Measurements from ENCODE around the gene ZNF362. TPM values are rescaled to one million over a fixed set of nuclear protein-coding genes. Genes with fewer than 3 reads are reported as not detected.

The ZNF362 gene
- total RNA-seq, 1 donor, result 13.4 TPM

DNA sequence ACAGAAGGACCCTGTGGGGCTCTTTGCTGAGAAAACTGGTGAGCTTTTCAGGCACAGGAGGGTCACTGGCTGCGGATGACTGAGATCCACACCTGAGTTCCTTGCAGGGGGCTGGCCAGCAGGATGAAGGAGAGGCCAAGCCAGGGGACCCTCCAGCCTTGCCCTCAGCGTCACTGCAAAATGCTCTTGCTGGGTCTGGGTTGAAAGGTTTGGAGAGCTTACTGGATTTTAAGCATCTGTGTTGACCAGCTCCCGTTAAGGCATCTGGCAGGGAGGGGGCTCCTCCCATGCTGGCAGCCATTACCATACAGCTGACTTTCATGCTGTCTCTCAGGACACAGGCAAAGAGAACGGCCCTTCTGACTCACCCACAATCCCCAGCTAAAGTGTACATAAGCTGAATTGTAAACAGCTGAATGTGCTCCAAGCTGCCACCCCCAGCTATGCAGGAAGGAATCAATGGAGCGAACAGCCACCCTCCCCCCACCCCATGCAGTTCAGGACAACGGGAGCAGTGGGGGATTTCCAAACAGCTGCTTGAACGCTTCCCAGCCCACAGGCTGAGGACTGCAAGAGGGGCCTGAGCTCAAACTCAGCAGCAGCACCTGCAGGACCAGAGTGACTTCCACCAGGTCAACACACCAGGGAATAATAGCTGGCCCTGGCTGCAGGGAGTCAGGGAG, 85.9 kb downstream of the ZNF362 start:
- DNase-seq (ENCODE audit: insufficient read length, low spot score, missing footprints), result peak; percentile 89
- Histone ChIP-seq H3K27ac (ENCODE audit: low read depth, low read length) (peak overlapping the region; percentile 96), H2AFZ (ENCODE audit: low read length) (no peak overlapping the region), H3K9me3 (ENCODE audit: low read depth, low read length) (no peaks in the 10 kb centered on the region), H3K4me3 (ENCODE audit: insufficient read depth, low read length) (peak overlapping the region; percentile 38), H3K4me2 (ENCODE audit: insufficient read depth, low read length) (peak overlapping the region; percentile 53), H3K27me3 (ENCODE audit: insufficient read depth, low read length) (no peaks in the 10 kb centered on the region), H3K4me1 (ENCODE audit: insufficient read depth, low read length) (peaks cover 99% of the 10 kb centered on the region), H3K36me3 (ENCODE audit: insufficient read depth, low read length) (peaks cover 38% of the 10 kb centered on the region), H3K79me2 (ENCODE audit: insufficient read depth, low read length) (peaks cover 100% of the 10 kb centered on the region), H4K20me1 (ENCODE audit: insufficient read depth, low read length) (peaks cover 69% of the 10 kb centered on the region)
- TF ChIP-seq, protein P1, sequence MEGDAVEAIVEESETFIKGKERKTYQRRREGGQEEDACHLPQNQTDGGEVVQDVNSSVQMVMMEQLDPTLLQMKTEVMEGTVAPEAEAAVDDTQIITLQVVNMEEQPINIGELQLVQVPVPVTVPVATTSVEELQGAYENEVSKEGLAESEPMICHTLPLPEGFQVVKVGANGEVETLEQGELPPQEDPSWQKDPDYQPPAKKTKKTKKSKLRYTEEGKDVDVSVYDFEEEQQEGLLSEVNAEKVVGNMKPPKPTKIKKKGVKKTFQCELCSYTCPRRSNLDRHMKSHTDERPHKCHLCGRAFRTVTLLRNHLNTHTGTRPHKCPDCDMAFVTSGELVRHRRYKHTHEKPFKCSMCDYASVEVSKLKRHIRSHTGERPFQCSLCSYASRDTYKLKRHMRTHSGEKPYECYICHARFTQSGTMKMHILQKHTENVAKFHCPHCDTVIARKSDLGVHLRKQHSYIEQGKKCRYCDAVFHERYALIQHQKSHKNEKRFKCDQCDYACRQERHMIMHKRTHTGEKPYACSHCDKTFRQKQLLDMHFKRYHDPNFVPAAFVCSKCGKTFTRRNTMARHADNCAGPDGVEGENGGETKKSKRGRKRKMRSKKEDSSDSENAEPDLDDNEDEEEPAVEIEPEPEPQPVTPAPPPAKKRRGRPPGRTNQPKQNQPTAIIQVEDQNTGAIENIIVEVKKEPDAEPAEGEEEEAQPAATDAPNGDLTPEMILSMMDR (IDR thresholded peaks at IDR 0.05; ENCODE audit: extremely low read depth, low read depth, low read length), result no peak

DNA sequence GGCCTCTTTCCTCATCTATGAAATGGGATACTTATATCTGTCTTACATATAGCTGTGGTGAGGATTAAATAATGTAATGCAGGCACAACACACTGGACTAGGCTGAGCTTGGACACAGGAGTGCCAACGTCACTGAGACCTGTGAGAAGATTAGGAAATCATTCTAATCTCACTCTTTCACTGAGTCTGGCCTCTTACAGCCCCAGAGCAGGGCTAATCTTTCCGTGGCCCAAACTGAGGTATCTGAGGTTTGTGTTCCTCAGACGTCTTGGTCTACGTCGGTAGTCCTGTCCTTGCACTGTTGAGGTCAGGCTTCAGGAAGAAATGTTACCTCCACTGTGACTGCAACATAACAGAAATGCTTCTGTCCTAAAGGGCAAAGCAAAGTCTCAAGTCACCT, 87.2 kb downstream of the ZNF362 start:
- TF ChIP-seq, protein P1 (IDR thresholded peaks at IDR 0.05; ENCODE audit: extremely low read depth, low read depth, low read length), result no peak
- Histone ChIP-seq H4K20me1 (ENCODE audit: insufficient read depth, low read length) (peaks cover 59% of the 10 kb centered on the region), H3K4me1 (ENCODE audit: insufficient read depth, low read length) (peaks cover 95% of the 10 kb centered on the region), H2AFZ (ENCODE audit: low read length) (no peak overlapping the region), H3K4me2 (ENCODE audit: insufficient read depth, low read length) (no peak overlapping the region), H3K36me3 (ENCODE audit: insufficient read depth, low read length) (peaks cover 39% of the 10 kb centered on the region), H3K27me3 (ENCODE audit: insufficient read depth, low read length) (no peaks in the 10 kb centered on the region), H3K9me3 (ENCODE audit: low read depth, low read length) (no peaks in the 10 kb centered on the region), H3K79me2 (ENCODE audit: insufficient read depth, low read length) (peaks cover 100% of the 10 kb centered on the region), H3K27ac (ENCODE audit: low read depth, low read length) (peak overlapping the region; percentile 96), H3K4me3 (ENCODE audit: insufficient read depth, low read length) (no peak overlapping the region)
- no peak for DNase-seq (ENCODE audit: insufficient read length, low spot score, missing footprints)

DNA sequence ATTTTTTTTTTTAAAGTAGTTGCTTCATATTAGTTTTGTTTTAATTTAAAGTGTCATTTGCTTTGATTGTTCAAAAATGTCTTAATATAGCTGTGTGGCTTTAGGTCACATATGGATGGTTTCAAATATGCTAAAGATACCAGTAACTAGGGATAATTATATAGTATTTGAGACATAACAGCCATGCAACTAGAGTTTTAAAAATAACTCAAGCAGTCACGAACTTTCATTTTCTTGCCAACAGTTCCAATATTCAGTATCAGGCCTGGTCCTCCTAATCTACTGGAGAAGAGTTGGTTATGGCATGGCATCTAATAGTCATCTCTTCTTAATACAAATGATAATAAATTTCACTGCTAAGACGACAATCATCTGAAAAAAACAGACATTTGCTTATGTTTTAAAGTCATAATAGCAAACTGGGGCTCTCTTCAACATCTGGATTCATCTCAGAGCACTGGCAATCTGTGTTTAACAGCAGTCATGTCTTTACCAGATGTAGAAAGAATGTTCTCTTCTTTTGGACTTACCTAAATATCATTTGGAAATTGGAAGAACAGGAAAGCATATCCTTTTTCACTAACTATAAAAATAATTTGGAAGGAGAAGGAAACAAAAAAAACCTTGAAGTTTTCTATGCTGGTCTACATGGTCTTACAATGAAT, 88.7 kb downstream of the ZNF362 start:
- Histone ChIP-seq H3K4me1 (ENCODE audit: insufficient read depth, low read length) (peaks cover 80% of the 10 kb centered on the region), H3K4me3 (ENCODE audit: insufficient read depth, low read length) (peak overlapping the region; percentile 70), H3K27me3 (ENCODE audit: insufficient read depth, low read length) (no peaks in the 10 kb centered on the region), H3K9me3 (ENCODE audit: low read depth, low read length) (no peaks in the 10 kb centered on the region), H3K79me2 (ENCODE audit: insufficient read depth, low read length) (peaks cover 94% of the 10 kb centered on the region), H3K27ac (ENCODE audit: low read depth, low read length) (peak overlapping the region; percentile 96), H2AFZ (ENCODE audit: low read length) (no peak overlapping the region), H3K36me3 (ENCODE audit: insufficient read depth, low read length) (peaks cover 39% of the 10 kb centered on the region), H4K20me1 (ENCODE audit: insufficient read depth, low read length) (peaks cover 49% of the 10 kb centered on the region), H3K4me2 (ENCODE audit: insufficient read depth, low read length) (peak overlapping the region; percentile 80)
- no peak for DNase-seq (ENCODE audit: insufficient read length, low spot score, missing footprints)
- TF ChIP-seq, protein P1 (IDR thresholded peaks at IDR 0.05; ENCODE audit: extremely low read depth, low read depth, low read length), result no peak

DNA sequence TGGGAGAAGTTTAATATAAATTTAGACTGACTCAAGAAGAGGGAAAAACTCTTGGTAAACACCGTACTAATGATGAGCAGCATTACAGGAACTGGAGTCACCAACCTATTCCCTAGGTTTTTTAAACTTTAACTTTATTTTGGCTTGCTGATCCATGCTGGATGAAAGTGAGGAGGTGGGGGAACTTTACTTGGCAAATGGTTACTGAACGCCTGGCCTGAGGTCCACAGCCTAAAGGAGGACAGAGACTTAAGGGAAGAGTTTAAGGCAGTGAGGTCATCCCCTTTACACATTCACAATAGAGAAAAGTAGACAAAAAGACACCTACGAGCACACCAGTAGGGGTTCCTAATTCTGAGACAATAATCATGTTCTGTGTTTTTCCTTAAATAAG, 90.2 kb downstream of the ZNF362 start:
- H2AFZ ChIP-seq (ENCODE audit: low read length), result no peak overlapping the region
- no peak for DNase-seq (ENCODE audit: insufficient read length, low spot score, missing footprints)
- peaks cover 73% of the 10 kb centered on the region for H3K4me1 ChIP-seq (ENCODE audit: insufficient read depth, low read length)
- H3K36me3 ChIP-seq (ENCODE audit: insufficient read depth, low read length), result peaks cover 29% of the 10 kb centered on the region
- H3K27me3 ChIP-seq (ENCODE audit: insufficient read depth, low read length), result no peaks in the 10 kb centered on the region
- H3K4me2 ChIP-seq (ENCODE audit: insufficient read depth, low read length), result peak overlapping the region; percentile 80
- H3K4me3 ChIP-seq (ENCODE audit: insufficient read depth, low read length), result peak overlapping the region; percentile 70
- peaks cover 79% of the 10 kb centered on the region for H3K79me2 ChIP-seq (ENCODE audit: insufficient read depth, low read length)
- TF ChIP-seq, protein P1 (IDR thresholded peaks at IDR 0.05; ENCODE audit: extremely low read depth, low read depth, low read length), result no peak
- no peaks in the 10 kb centered on the region for H3K9me3 ChIP-seq (ENCODE audit: low read depth, low read length)
- peaks cover 34% of the 10 kb centered on the region for H4K20me1 ChIP-seq (ENCODE audit: insufficient read depth, low read length)
- peak overlapping the region; percentile 96 for H3K27ac ChIP-seq (ENCODE audit: low read depth, low read length)

Measured in osteoblast (primary cell).